Daoy (cell line): ENCODE results near the gene SRGAP3. TPM values are rescaled to one million over a fixed set of nuclear protein-coding genes. Genes with fewer than 3 reads are reported as not detected.

Source experiments
- DNase-seq: peaks from one replicate; pipeline ENCODE4 v3.0.0-alpha.2; 2015; ENCODE audit warnings: low read depth
- total RNA-seq: library from RNA; depleted of rRNA; stranded (reverse); fragments of >200 nt; shearing (Covaris generic); gene quantifications from 2 replicates; pipeline ENCODE4 v1.2.3, GENCODE V29; 2014

Gene SRGAP3
- total RNA-seq, 1 experiment from 2014 or later = 5.0 TPM

GRCh38 chr3:8988384-8988655 is 261.1 kb downstream of the SRGAP3 start:
- DNase-seq = no peak

- peak; percentile 51 for DNase-seq
These were observed 261.6 kb downstream of the SRGAP3 start for GRCh38 chr3:8987645-8988383.

GRCh38 chr3:8987226-8987625 is 262.2 kb downstream of the SRGAP3 start:
- no peak for DNase-seq

- DNase-seq = no peak
These were observed 262.7 kb downstream of the SRGAP3 start for GRCh38 chr3:8986741-8987140.

- DNase-seq = no peak
These were observed 263.6 kb downstream of the SRGAP3 start for GRCh38 chr3:8985876-8986275.

- DNase-seq = no peak
These were observed 264.0 kb downstream of the SRGAP3 start for GRCh38 chr3:8985411-8985831.

GRCh38 chr3:8984526-8984925 is 264.9 kb downstream of the SRGAP3 start:
- DNase-seq = no peak

GRCh38 chr3:8984081-8984480 is 265.4 kb downstream of the SRGAP3 start:
- DNase-seq = no peak

GRCh38 chr3:8983591-8983990 is 265.9 kb downstream of the SRGAP3 start:
- no peak for DNase-seq

- DNase-seq = no peak
These were observed 266.4 kb downstream of the SRGAP3 start for GRCh38 chr3:8983026-8983425.

- DNase-seq = no peak
These were observed 266.9 kb downstream of the SRGAP3 start for GRCh38 chr3:8982509-8982908.

- no peak for DNase-seq
These were observed 267.7 kb downstream of the SRGAP3 start for GRCh38 chr3:8981700-8982099.

GRCh38 chr3:8981296-8981695 is 268.1 kb downstream of the SRGAP3 start:
- DNase-seq = no peak

GRCh38 chr3:8980756-8981257 is 268.6 kb downstream of the SRGAP3 start:
- no peak for DNase-seq

- no peak for DNase-seq
These were observed 270.2 kb downstream of the SRGAP3 start for GRCh38 chr3:8979262-8979661.

GRCh38 chr3:8978551-8978950 is 270.9 kb downstream of the SRGAP3 start:
- no peak for DNase-seq

GRCh38 chr3:8976540-8977182 is 272.8 kb downstream of the SRGAP3 start:
- DNase-seq = no peak

GRCh38 chr3:8975081-8976020 is 274.1 kb downstream of the SRGAP3 start:
- DNase-seq = no peak

GRCh38 chr3:8974458-8974857 is 275.0 kb downstream of the SRGAP3 start:
- DNase-seq = no peak

GRCh38 chr3:8972639-8973038 is 276.8 kb downstream of the SRGAP3 start:
- DNase-seq = peak; percentile 28

- DNase-seq = peak; percentile 57
These were observed 278.4 kb downstream of the SRGAP3 start for GRCh38 chr3:8970971-8971589.

- no peak for DNase-seq
These were observed 280.2 kb downstream of the SRGAP3 start for GRCh38 chr3:8969241-8969640.
